K562 (cell line): ENCODE data around the gene PRKCG. TPM values are rescaled to one million over a fixed set of nuclear protein-coding genes. Genes with fewer than 3 reads are reported as not detected.
A peak's percentile ranks its signal among the peaks of the same experiment; 100 is the strongest.

Experiments used
- AFF4 ChIP-seq: sonication (generic); formaldehyde crosslinking; IDR thresholded peaks from 2 replicates; pipeline ENCODE4 v1.8.0; 2023; ENCODE audit warnings: mild to moderate bottlenecking, missing genetic modification reagents
- CHD7 ChIP-seq: fragments of 200-600 bp; sonication (generic); IDR thresholded peaks from one replicate; pipeline ENCODE4 v1.6.1; 2012; ENCODE audit warnings: mild to moderate bottlenecking, low read depth, low read length, inconsistent platforms
- NFATC3 ChIP-seq: fragments of 450-650 bp; IDR thresholded peaks from 2 replicates; pipeline ENCODE4 v1.6.1; 2017; ENCODE audit warnings: mild to moderate bottlenecking
- STAG1 ChIP-seq: sonication (generic); formaldehyde crosslinking; IDR thresholded peaks from 2 replicates; pipeline ENCODE4 v1.5.0; 2020; ENCODE audit warnings: missing genetic modification reagents, borderline replicate concordance
- ZBTB43 ChIP-seq: sonication (generic); formaldehyde crosslinking; IDR thresholded peaks from 2 replicates; pipeline ENCODE4 v1.8.0; 2023; ENCODE audit warnings: mild to moderate bottlenecking, missing genetic modification reagents
- ZNF444 ChIP-seq: fragments of 250-450 bp; sonication (Bioruptor Pico); IDR thresholded peaks from 2 replicates; pipeline ENCODE4 v1.4.0; 2020; ENCODE audit warnings: mild to moderate bottlenecking, moderate library complexity
- polyA plus RNA-seq, 8 experiments: library from polyadenylated mRNA; depleted of rRNA in 4 of 8; stranded (reverse) in 5 of 8; unstranded in 3 of 8; fragments of >200 nt; fragmentation: Nextera tagmentation in 2 of 8; fragmentation: Illumina TruSeq in 1 of 8; extraction: Ambion mirVana in 2 of 8; extraction: Trizol in 1 of 8; gene quantifications; 2 replicates each; pipeline versions ENCODE4 v1.2.1 to v1.2.3, GENCODE V29; 2011 to 2014; ENCODE audit warnings: inconsistent platforms in 1 of 8, missing spikeins in 1 of 8
- total RNA-seq, 7 experiments: library from RNA; depleted of rRNA in 6 of 7; stranded (reverse); fragments of >200 nt in 6 of 7; fragmentation: Illumina TruSeq in 2 of 7; extraction: Trizol in 2 of 7; gene quantifications; 2 replicates each; pipeline versions ENCODE4 v1.2.1 to v1.2.3, GENCODE V29; 2011 to 2021; ENCODE audit warnings: low replicate concordance in 1 of 7
- TF ChIP-seq, protein P1 (sequence below): sonication (generic); IDR thresholded peaks from 2 replicates; pipeline ENCODE4 v1.6.1; 2016

PRKCG gene
- total and polyA plus RNA-seq, 9 of the 15 experiments (the other 6 are each of a cell fraction or from before 2014, with no cell fraction given), result not detected

DNA sequence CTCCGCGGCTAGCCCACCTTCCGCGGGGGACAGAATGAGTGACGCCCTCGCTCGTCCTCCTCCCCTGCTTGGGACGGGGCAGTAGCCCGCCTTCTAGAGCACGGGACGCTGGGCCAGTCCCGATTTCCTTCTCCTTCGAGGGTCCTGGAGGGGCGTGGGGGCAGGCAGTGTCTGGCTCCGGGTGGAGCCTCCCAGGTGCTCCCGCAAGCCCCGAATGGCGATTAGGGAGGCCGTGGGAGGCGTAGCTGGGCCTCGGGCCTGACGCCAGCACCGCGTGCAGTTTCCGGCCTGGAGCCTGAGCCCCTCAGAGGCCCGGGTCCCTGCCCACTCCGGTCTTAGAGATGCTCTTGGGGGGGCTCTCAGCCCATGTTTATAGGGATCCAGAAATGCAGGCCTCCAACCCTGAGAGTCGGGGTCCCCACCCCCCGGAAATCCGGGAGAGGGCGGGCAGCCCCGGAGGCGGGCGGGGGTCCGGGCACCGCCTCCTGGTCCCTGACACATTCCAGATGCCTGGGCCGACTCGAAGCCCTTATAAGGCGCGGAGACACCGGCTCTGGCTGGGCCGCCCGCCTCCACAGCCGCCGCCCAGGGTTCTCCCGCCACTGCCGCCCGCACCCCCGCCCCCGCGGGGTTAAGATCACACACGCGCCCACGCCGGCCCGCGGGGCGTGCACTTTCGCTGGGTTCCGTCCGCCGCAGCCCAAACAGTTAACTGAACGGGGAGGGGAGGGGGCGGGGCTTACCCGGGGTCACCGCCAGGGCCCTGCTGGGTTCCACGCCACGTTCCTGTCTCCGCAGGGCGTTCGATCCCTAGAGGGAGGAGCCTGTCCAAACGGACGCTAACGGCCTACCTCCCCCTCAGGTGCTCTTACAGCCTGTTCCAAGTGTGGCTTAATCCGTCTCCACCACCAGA lies 12.8 kb upstream of the PRKCG start (continued):
- TF ChIP-seq STAG1 (CRISPR knock-in tag) (no peak), ZBTB43 (CRISPR knock-in tag) (0 out of 2 replicates have a peak, but pooled peaks have one; percentile 43), AFF4 (no peak; the same call in 1 of the 2 replicates), CHD7 (no peak), NFATC3 (no peak), ZNF444 (no peak)
- TF ChIP-seq, protein P1, sequence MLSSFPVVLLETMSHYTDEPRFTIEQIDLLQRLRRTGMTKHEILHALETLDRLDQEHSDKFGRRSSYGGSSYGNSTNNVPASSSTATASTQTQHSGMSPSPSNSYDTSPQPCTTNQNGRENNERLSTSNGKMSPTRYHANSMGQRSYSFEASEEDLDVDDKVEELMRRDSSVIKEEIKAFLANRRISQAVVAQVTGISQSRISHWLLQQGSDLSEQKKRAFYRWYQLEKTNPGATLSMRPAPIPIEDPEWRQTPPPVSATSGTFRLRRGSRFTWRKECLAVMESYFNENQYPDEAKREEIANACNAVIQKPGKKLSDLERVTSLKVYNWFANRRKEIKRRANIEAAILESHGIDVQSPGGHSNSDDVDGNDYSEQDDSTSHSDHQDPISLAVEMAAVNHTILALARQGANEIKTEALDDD, result no peak; the same call in 1 of the 2 replicates
